Transverse colon (tissue), 4 donors: ENCODE measurements around the gene SLC4A5. TPM values are rescaled to one million over a fixed set of nuclear protein-coding genes. Genes with fewer than 3 reads are reported as not detected.
A peak's percentile ranks its signal among the peaks of the same experiment; 100 is the strongest.

ENCODE experiments used
- DNase-seq: peaks from one replicate; pipeline ENCODE4 v3.0.0-alpha.2; 2019
- H3K27ac ChIP-seq, 4 donors: fragments of 200-600 bp; sonication (generic); 2 replicates each; pipeline ENCODE4 v1.5.1; 2016 to 2018; ENCODE audit warnings: inconsistent platforms in 4 of 4
- H3K27me3 ChIP-seq: fragments of 200-600 bp; sonication (generic); 2 replicates; pipeline ENCODE4 v1.5.1; 2017; ENCODE audit warnings: inconsistent platforms
- H3K36me3 ChIP-seq, 4 donors: fragments of 200-600 bp; sonication (generic); 2 replicates each; pipeline ENCODE4 v1.5.1; 2017 to 2019; ENCODE audit warnings: inconsistent platforms in 4 of 4
- H3K4me1 ChIP-seq, 4 donors: fragments of 200-600 bp; sonication (generic); 2 replicates each; pipeline ENCODE4 v1.5.1; 2017 to 2020; ENCODE audit warnings: inconsistent platforms in 4 of 4
- H3K4me3 ChIP-seq, 4 donors: fragments of 200-600 bp; sonication (generic); 1 replicate in 1 of 4; 2 replicates in 3 of 4; pipeline versions ENCODE4 v1.5.1 to v1.6.1; 2017 to 2019; ENCODE audit warnings: inconsistent platforms in 4 of 4
- H3K9me3 ChIP-seq, 2 donors: fragments of 200-600 bp; sonication (generic); 2 replicates each; pipeline ENCODE4 v1.5.1; 2017 to 2019; ENCODE audit warnings: inconsistent platforms in 2 of 2
- CTCF ChIP-seq, 5 experiments: fragments of 200-600 bp in 3 of 5; fragments of 450-650 bp in 2 of 5; sonication (generic) in 3 of 5; IDR thresholded peaks; 1 replicate in 2 of 5; 2 replicates in 3 of 5; pipeline ENCODE4 v1.5.1; 2016 to 2017; ENCODE audit warnings: antibody characterized with exemption in 5 of 5, inconsistent platforms in 3 of 5, mild to moderate bottlenecking in 2 of 5, moderate library complexity in 1 of 5
- EP300 ChIP-seq: sonication (generic); formaldehyde crosslinking; IDR thresholded peaks from one replicate; pipeline ENCODE4 v1.6.1; 2017; ENCODE audit warnings: antibody characterized with exemption, low read depth
- POLR2A ChIP-seq: fragments of 450-650 bp; IDR thresholded peaks from one replicate; pipeline ENCODE4 v1.6.1; 2016; ENCODE audit warnings: antibody characterized with exemption, mild to moderate bottlenecking, moderate library complexity
- POLR2AphosphoS5 ChIP-seq, 3 donors: sonication (generic); formaldehyde crosslinking; IDR thresholded peaks; one replicate each; pipeline ENCODE4 v1.6.1; 2016; ENCODE audit warnings: antibody characterized with exemption in 3 of 3
- WGBS, 2 donors: methylation state at CpG; one replicate each; pipeline ENCODE4 v1.1.5; 2018; ENCODE audit warnings: low coverage in 1 of 2; 5-methylcytosine and 5-hydroxymethylcytosine counted together
- in situ Hi-C, 4 donors: fragments of 200-750 bp; cut with MboI; loops; one replicate each; pipeline versions ENCODE4 v1.15.0 to v1.15.1; 2017; ENCODE audit warnings: low sequenced_read_pairs in 3 of 4, low pct_ligation_motif_present in 1 of 4, low pct_unique_long_range_greater_than_20kb in 1 of 4
- intact Hi-C: fragments of 100-400 bp; cut with DNase I; formaldehyde crosslinking; loops from one replicate; pipeline ENCODE4 v1.15.1; 2023; ENCODE audit warnings: low total_unique reads
- total RNA-seq, 4 donors: library from RNA; depleted of rRNA; stranded (reverse); fragments of >200 nt; gene quantifications; one replicate each; pipeline ENCODE4 v1.1.0, GENCODE V29; 2016

Gene SLC4A5
- total RNA-seq, 4 donors from 2014 or later, result 0.37 to 6.1 (median 3.5) TPM

- Histone ChIP-seq H3K9me3 (no peaks in the 10 kb centered on the region), H3K4me1 (peaks cover 9 to 33% (median 19%) of the 10 kb centered on the region in 4 donors), H3K27ac (peak overlapping the region; percentile 90 to 98 (median 94)), H3K4me3 (peak overlapping the region; percentile 55 to 92 (median 78)), H3K36me3 (no peaks in the 10 kb centered on the region), H3K27me3 (no peaks in the 10 kb centered on the region)
- peak in 2 of 3 donors; percentile 5 to 21 for TF ChIP-seq POLR2AphosphoS5 (IDR thresholded peaks at IDR 0.05)
- TF ChIP-seq EP300, result no peak
- TF ChIP-seq CTCF (IDR thresholded peaks at IDR 0.05), result no peak
- intact Hi-C loops (loop anchor here (1.0 kb wide), 1 partner anchor 34 kb away; no protein-coding TSS in a partner anchor), in situ Hi-C loops (no loop called here)
- no peak for DNase-seq
- WGBS, 2 donors, result 7% methylated on average over 20 of the region's 20 CpGs; no CpG with 5 or more reads in 1 of the 2 donors
Measured at GRCh38 chr2:74199275-74199701, 143.9 kb downstream of the SLC4A5 start.

- Histone ChIP-seq H3K9me3 (no peaks in the 10 kb centered on the region), H3K27me3 (no peaks in the 10 kb centered on the region), H3K36me3 (no peaks in the 10 kb centered on the region), H3K4me1 (peaks cover 9 to 31% (median 17%) of the 10 kb centered on the region in 4 donors), H3K4me3 (peak within 1 kb of the TSS; percentile 55 to 92 (median 78)), H3K27ac (peak within 1 kb of the TSS; percentile 90 to 98 (median 94))
- TF ChIP-seq POLR2AphosphoS5 (IDR thresholded peaks at IDR 0.05) (peak; percentile 88 to 96 (median 93)), EP300 (no peak), CTCF (IDR thresholded peaks at IDR 0.05) (peak; percentile 73 to 87 (median 78)), POLR2A (peak; percentile 89)
- peak; percentile 94 for DNase-seq
- intact Hi-C loops, result loop anchor here (1.0 kb wide), 1 partner anchor 33 kb away; no protein-coding TSS in a partner anchor
- WGBS, 2 donors, result 0% methylated on average over 1 to 67 of the region's 96 CpGs
- in situ Hi-C loops, result no loop called here
Measured at GRCh38 chr2:74198461-74199274, 144.5 kb downstream of the SLC4A5 start, which contains the start of gene MTHFD2. Gene MTHFD2 (plus strand): TSS chr2:74198615. CDS start chr2:74198642, 27 bp downstream.

- H3K27me3 ChIP-seq, result no peaks in the 10 kb centered on the region
- in situ Hi-C loops (no loop called here), intact Hi-C loops (no loop called here)
- no peaks in the 10 kb centered on the region for H3K9me3 ChIP-seq
- no peak for DNase-seq
- H3K27ac ChIP-seq, result peak overlapping the region; percentile 90 to 98 (median 94)
- no peaks in the 10 kb centered on the region for H3K36me3 ChIP-seq
- peaks cover 9 to 31% (median 17%) of the 10 kb centered on the region in 4 donors for H3K4me1 ChIP-seq
- 36 to 71% methylated on average over 9 to 18 of the region's 18 CpGs for WGBS, 2 donors
- peak overlapping the region in 2 of 4 donors; percentile 65 to 91 for H3K4me3 ChIP-seq
- TF ChIP-seq EP300 (no peak), POLR2AphosphoS5 (IDR thresholded peaks at IDR 0.05) (no peak), CTCF (IDR thresholded peaks at IDR 0.05) (no peak), POLR2A (no peak)
Measured at GRCh38 chr2:74198023-74198460, 145.2 kb downstream of the SLC4A5 start.

DNA sequence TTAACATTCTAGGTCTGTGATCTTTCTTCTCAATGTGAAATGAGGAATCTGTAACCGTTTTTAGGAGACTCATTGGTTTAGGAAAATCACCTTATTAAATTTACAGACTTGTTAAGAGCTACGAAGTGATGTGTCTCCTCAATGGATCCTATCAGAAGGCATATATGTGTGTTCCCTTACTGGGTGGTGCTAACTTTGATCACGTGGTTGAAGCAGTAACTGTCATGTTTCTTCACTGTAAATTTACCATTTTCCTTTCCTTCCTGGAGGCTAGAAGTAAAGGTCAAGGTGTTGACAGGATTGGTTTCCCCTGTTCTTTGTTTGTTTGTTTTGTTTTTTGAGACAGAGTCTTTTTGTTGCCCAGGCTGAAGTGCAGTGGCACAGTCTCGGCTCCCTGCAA is 146.2 kb downstream of the SLC4A5 start:
- intact Hi-C loops, result no loop called here
- no peak for TF ChIP-seq EP300
- H3K4me3 ChIP-seq, result no peak overlapping the region
- H3K36me3 ChIP-seq, result no peaks in the 10 kb centered on the region
- no peaks in the 10 kb centered on the region for H3K9me3 ChIP-seq
- no peak for DNase-seq
- peaks cover 9 to 25% (median 17%) of the 10 kb centered on the region in 4 donors for H3K4me1 ChIP-seq
- in situ Hi-C loops, result no loop called here
- no peak overlapping the region for H3K27ac ChIP-seq
- no peaks in the 10 kb centered on the region for H3K27me3 ChIP-seq
- WGBS, 2 donors, result 68 to 74% methylated on average over 3 to 4 of the region's 4 CpGs
